Thymus (tissue), 14 donors: ENCODE measurements around the gene ZNF792. TPM values are rescaled to one million over a fixed set of nuclear protein-coding genes. Genes with fewer than 3 reads are reported as not detected.
"Not testable (repeated sequence)": the region's sequence is repeated elsewhere in the genome, so short reads cannot be mapped to it uniquely, and the experiment has no call there.

Source experiments
- DNase-seq, 9 donors: peaks; one replicate each; pipeline ENCODE4 v3.0.0-alpha.2; 2013; ENCODE audit warnings: low spot score in 9 of 9, low read depth in 6 of 9, missing footprints in 1 of 9
- H3K27ac ChIP-seq, 2 donors: one replicate each; pipeline ENCODE4 v1.5.1; 2013; ENCODE audit warnings: control low read depth in 1 of 2, low read depth in 1 of 2, low read length in 1 of 2, mild to moderate bottlenecking in 1 of 2, moderate library complexity in 1 of 2
- H3K27me3 ChIP-seq, 2 donors: one replicate each; pipeline ENCODE4 v1.5.1; 2013; ENCODE audit warnings: low read length in 1 of 2; ENCODE audit not compliant: control insufficient read depth in 2 of 2, insufficient read depth in 1 of 2
- H3K36me3 ChIP-seq, 2 donors: one replicate each; pipeline ENCODE4 v1.5.1; 2013; ENCODE audit warnings: low read length in 1 of 2, mild to moderate bottlenecking in 1 of 2, moderate library complexity in 1 of 2; ENCODE audit not compliant: control insufficient read depth in 2 of 2, insufficient read depth in 2 of 2
- H3K4me1 ChIP-seq, 2 donors: one replicate each; pipeline ENCODE4 v1.5.1; 2013; ENCODE audit warnings: low read length in 2 of 2; ENCODE audit not compliant: control insufficient read depth in 2 of 2, insufficient read depth in 2 of 2
- H3K4me3 ChIP-seq, 2 donors: one replicate each; pipeline ENCODE4 v1.5.1; 2013; ENCODE audit warnings: low read length in 2 of 2, control low read depth in 1 of 2, mild to moderate bottlenecking in 1 of 2
- H3K9me3 ChIP-seq, 2 donors: one replicate each; pipeline ENCODE4 v1.5.1; 2013; ENCODE audit warnings: low read length in 1 of 2, mild to moderate bottlenecking in 1 of 2; ENCODE audit not compliant: control insufficient read depth in 2 of 2, insufficient read depth in 1 of 2
- WGBS: extraction: QIAGEN DNeasy Blood & Tissue Kit; methylation state at CpG from one replicate; pipeline ENCODE4 v1.1.7; 2013; 5-methylcytosine and 5-hydroxymethylcytosine counted together
- long read RNA-seq, 10 donors: transcript quantifications; one replicate each; lab custom pipeline, GENCODE V29; 2026
- polyA plus RNA-seq: library from polyadenylated mRNA; stranded (reverse); fragments of 200-250 nt; gene quantifications from one replicate; pipeline ENCODE4 v1.2.3, GENCODE V29; 2013
- total RNA-seq: library from RNA; stranded (reverse); fragments of 120-200 nt; gene quantifications from one replicate; pipeline ENCODE4 v1.2.4, GENCODE V29; 2013
- donor health status: healthy.

ZNF792 gene
- total RNA-seq, result 5.4 TPM
- polyA plus RNA-seq, result 2.6 TPM
- long read RNA-seq, donor 1, result 0 reads
- long read RNA-seq, donor 2, transcript ZNF792-201 (4 exons, 3,888 nt), result major isoform, 6 of 6 reads
- long read RNA-seq, donor 2, partial matches to known transcripts, result 0 of 6 reads
- long read RNA-seq, donor 2, other reads (novel, unspliced or antisense), result 0 of 6 reads
- long read RNA-seq, donor 3, partial matches to known transcripts, result 8 of 9 reads
- long read RNA-seq, donor 3, other reads (novel, unspliced or antisense), result 0 of 9 reads
- long read RNA-seq, donor 4, result 0 reads
- long read RNA-seq, donor 5, result 0 reads
- long read RNA-seq, donor 6, partial matches to known transcripts, result 0 of 1 reads
- long read RNA-seq, donor 6, other reads (novel, unspliced or antisense), result 0 of 1 reads
- long read RNA-seq, donor 7, partial matches to known transcripts, result 0 of 4 reads
- long read RNA-seq, donor 7, other reads (novel, unspliced or antisense), result 0 of 4 reads
- long read RNA-seq, donor 8, result 0 reads
- long read RNA-seq, donor 9, partial matches to known transcripts, result 0 of 2 reads
- long read RNA-seq, donor 9, other reads (novel, unspliced or antisense), result 0 of 2 reads
- long read RNA-seq, donor 10, partial matches to known transcripts, result 0 of 1 reads
- long read RNA-seq, donor 10, other reads (novel, unspliced or antisense), result 0 of 1 reads

DNA sequence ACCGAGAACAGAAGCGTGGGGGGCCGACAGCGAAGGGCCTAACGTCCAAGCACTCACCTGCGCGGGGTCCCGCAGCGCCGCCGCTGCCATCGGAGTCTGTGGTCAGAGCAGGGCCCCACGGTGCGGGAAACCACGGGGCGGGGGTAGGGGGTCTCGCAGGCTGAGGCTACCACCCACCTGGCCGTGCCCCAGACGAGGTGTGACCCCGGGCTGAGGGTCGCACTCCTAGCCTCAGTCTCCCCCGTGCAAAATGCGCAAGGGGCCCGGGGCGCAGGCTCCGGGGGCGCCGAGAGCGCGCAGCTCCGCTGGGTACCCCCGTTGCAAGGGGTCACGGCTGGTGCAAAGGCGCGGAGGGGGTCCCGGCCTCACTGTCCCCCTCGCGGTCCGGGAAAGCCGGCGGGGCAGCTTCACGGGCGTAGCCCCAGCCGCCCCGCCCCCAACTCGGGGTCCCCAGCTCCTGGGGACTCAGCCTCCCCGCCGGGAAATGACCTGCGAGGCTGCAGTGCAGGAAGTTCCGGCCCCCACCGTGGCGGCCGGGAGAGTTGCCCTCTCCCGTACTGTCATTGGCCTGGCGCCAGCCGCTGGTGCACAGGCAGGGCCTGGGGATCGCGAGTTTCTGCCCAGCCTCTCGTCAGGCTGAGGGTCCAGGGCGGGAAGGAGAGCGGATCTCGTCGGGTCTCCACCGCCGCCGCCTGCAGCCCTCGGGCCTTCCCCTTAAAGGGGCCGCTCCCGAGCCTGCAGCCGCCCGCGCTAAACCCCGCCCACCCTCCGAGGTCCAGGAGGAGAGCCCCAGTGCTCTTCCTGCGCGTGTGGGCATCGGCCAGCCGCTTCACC lies at the start of gene ZNF792:
Gene ZNF792 (minus strand): TSS at position 657 of the 834 bp plus-strand sequence. CDS start 567 bp downstream, at position 90.
- peaks cover 11 to 17% of the 10 kb centered on the region in 2 donors for H3K4me1 ChIP-seq
- H3K27me3 ChIP-seq, result peaks cover 0 to 5% of the 10 kb centered on the region in 2 donors
- H3K9me3 ChIP-seq, result peaks cover 18 to 43% of the 10 kb centered on the region in 2 donors
- H3K4me3 ChIP-seq, result peak within 1 kb of the TSS; percentile 79 to 92
- under 1% methylated on average over 78 of the region's 78 CpGs for WGBS
- H3K36me3 ChIP-seq, result peaks cover 14 to 28% of the 10 kb centered on the region in 2 donors
- peak within 1 kb of the TSS in 1 of 2 donors; percentile 74 for H3K27ac ChIP-seq
- DNase-seq, result peak in 3 of 9 donors; percentile 23 to 54 (median 32)

DNA sequence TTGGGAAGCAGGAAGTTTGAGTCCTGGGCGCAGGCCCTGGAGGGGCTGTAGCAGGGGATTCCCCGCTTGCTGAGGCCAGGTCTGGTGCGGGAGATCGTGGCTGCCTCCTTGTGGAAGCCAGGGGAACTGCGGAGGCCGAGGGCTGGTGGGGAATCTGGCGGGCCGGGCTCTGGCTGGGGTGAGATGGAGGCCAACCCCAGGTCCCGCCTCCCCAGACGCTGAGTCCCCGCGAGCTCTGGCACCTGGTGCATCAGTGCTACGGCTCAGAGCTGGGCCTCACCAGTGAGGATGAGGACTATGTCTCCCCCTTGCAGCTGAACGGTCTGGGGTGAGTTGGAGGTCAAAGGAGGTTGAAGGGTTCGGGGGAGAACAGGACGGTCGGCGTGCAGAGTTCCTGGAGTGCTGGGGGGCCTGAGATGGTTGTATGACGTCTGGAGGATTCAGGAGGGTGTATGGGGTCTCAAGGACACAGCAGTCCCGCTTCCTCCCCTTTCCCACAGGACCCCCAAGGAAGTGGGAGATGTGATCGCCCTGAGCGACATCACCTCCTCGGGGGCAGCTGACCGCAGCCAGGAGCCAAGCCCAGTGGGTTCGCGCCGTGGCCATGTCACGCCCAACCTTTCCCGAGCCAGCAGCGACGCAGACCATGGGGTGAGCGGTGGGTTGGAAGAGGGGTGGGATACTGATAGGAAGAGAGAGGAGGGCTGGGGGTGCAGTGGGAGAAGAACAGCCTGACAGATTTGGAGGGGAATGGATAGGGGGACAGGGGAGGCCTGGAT lies 49.2 kb upstream of the ZNF792 start:
- peak overlapping the region; percentile 74 to 83 for H3K27ac ChIP-seq
- DNase-seq, result peak in 3 of 9 donors; percentile 59 to 75 (median 72)
- no peaks in the 10 kb centered on the region for H3K27me3 ChIP-seq
- no peaks in the 10 kb centered on the region for H3K9me3 ChIP-seq
- peaks cover 70 to 85% of the 10 kb centered on the region in 2 donors for H3K36me3 ChIP-seq
- 74% methylated on average over 32 of the region's 32 CpGs for WGBS
- peaks cover 9 to 32% of the 10 kb centered on the region in 2 donors for H3K4me1 ChIP-seq
- H3K4me3 ChIP-seq, result no peak overlapping the region

DNA sequence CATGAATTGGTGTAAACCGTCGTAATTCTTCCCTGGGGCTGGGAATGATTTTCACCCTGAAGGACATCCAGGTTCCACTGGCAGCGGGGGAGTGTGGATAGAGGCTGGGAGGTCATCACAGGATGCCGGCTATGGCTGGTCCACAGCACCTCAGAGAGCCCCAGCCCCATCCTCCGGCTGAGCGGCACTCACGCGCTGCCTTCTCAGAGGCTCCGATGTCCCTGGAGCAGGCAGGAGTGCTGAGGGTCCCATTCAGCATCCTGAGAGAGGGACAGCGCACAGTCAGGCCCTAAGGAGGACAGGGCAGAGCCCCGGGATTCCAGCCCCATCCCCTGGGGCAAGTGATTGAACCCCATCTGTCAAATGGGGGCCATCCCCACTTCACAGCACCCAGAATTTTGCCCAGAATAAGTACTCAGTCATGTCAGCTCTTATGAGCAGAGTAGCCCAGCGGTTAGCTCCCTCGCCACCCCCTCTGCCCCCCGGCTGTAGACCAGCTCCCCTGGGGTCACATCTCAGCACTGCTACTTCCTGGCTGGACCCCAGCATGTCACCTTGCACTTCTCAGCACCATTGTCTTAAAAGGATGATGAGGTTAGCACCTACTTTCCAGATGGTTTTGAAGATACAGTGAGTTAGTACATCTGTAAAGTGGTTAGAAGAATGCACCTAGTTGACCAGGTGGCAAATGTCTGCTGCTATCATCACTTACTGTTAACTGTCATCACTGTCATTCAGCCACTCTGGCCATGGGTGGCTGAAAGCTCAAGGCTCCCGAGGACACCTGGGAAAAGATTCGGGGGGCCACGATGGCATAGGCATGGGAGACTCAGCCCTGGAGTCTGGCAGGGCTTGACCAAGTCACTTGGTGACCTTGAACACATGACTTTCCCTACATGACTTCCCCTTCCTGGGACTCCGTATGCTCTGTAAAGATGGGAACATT lies 48.0 kb upstream of the ZNF792 start:
- H3K27me3 ChIP-seq, result no peaks in the 10 kb centered on the region
- H3K9me3 ChIP-seq, result no peaks in the 10 kb centered on the region
- DNase-seq, result no peak
- peaks cover 9 to 32% of the 10 kb centered on the region in 2 donors for H3K4me1 ChIP-seq
- no peak overlapping the region for H3K4me3 ChIP-seq
- H3K36me3 ChIP-seq, result peaks cover 61 to 74% of the 10 kb centered on the region in 2 donors
- WGBS, result 97% methylated on average over 18 of the region's 18 CpGs
- H3K27ac ChIP-seq, result peak overlapping the region in 1 of 2 donors; percentile 25

DNA sequence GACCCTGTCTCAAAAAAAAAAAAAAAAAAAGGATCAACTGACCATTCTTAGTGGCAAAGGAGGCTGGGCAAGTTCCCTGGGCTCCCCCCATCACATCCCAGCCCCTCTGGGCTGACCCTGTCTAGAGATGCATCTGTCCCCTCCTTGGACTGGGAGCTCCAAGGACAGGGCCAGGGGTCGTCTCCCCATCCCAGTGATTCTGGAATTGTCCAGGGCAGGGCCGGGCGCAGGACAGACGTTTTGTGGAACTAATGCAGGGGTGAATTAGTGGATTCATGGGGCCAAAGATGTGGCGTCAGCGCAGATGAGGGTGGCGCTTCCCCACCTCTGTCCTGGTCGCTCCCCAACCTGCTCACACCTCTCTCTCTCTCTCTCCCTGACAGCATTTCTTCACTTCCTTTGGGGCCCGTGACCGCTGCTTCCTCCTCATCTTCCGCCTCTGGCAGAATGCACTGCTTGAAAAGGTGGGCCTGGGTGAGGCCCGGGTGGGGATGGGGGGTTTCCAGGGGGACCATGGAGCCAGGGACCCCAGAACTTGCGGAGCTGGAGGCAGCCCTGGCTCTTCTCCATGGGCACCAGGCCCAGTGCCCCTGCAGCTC lies 47.2 kb upstream of the ZNF792 start:
- 93% methylated on average over 13 of the region's 13 CpGs for WGBS
- peaks cover 62 to 71% of the 10 kb centered on the region in 2 donors for H3K36me3 ChIP-seq
- H3K27ac ChIP-seq, result no peak overlapping the region
- no peak for DNase-seq
- H3K9me3 ChIP-seq, result no peaks in the 10 kb centered on the region
- H3K4me1 ChIP-seq, result peaks cover 9 to 32% of the 10 kb centered on the region in 2 donors
- no peak overlapping the region for H3K4me3 ChIP-seq
- H3K27me3 ChIP-seq, result no peaks in the 10 kb centered on the region

DNA sequence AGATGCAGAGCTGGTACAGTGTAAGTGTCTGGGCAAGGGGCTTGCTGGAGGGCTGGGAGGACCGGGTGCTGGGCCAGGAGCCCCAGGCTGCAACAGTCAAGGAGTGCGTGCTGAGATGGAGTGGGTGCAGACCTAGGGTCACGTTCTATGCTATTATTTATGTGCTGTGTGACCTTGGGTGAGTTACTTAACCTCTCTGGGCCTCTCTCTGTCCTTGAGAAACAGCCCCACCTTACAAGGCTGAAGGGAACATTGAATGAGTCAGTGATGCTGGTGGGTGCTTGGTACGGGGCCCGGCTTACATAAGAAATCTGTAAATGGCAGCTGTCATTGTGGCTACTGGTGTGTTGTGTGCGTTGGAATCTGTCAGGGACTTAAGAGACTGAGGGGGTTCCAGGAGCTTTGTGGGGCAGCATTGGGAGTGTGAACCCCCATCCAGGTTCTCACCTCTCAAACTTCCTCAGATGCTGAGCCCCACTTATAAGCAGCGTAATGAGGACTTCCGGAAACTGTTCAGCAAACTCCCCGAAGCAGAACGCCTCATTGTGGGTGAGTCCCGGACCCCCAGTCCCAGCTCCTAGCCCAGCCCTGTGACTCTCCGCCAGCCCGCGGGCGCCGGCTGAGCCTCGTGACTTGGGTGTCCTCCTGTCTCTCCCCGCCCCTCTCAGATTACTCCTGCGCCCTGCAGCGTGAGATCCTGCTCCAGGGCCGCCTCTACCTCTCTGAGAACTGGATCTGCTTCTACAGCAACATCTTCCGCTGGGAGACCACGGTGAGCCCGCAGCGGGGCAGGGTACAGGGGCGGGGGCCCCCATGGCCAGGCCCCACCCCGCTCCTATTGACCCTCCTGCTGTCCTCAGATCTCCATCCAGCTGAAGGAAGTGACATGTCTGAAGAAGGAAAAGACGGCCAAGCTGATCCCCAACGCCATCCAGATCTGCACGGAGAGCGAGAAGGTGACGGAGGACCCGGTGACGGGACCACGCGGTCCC lies 45.7 kb upstream of the ZNF792 start:
- DNase-seq, result no peak
- peaks cover 9 to 27% of the 10 kb centered on the region in 2 donors for H3K4me1 ChIP-seq
- 96% methylated on average over 36 of the region's 36 CpGs for WGBS

DNA sequence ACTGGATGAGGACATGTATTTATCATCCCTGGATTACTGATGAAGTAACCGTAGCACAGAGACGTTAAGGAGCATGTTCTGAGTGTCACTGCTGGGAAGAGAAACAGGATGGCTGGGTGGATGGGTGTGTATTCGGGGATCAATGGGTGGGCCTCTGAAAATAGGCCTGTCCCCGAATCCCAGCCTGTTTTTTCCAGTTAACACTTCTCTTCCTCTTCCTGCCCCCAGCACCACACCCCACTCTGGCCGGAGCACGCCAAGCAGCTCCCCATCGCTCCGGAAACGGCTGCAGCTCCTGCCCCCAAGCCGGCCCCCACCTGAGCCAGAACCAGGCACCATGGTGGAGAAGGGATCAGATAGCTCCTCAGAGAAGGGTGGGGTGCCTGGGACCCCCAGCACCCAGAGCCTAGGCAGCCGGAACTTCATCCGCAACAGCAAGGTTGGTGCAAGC lies 44.9 kb upstream of the ZNF792 start:
- Histone ChIP-seq H3K9me3 (peaks cover 0 to 1% of the 10 kb centered on the region in 2 donors), H3K27me3 (no peaks in the 10 kb centered on the region), H3K27ac (no peak overlapping the region), H3K4me1 (peaks cover 6 to 22% of the 10 kb centered on the region in 2 donors), H3K4me3 (no peak overlapping the region), H3K36me3 (peaks cover 58 to 59% of the 10 kb centered on the region in 2 donors)
- DNase-seq, result no peak
- WGBS, result 97% methylated on average over 12 of the region's 12 CpGs

More for the DNA sequence above, 45.7 kb upstream of the ZNF792 start:
- H3K27me3 ChIP-seq, result no peaks in the 10 kb centered on the region
- peaks cover 59 to 65% of the 10 kb centered on the region in 2 donors for H3K36me3 ChIP-seq
- no peak overlapping the region for H3K4me3 ChIP-seq
- no peak overlapping the region for H3K27ac ChIP-seq
- peaks cover 0 to 1% of the 10 kb centered on the region in 2 donors for H3K9me3 ChIP-seq

DNA sequence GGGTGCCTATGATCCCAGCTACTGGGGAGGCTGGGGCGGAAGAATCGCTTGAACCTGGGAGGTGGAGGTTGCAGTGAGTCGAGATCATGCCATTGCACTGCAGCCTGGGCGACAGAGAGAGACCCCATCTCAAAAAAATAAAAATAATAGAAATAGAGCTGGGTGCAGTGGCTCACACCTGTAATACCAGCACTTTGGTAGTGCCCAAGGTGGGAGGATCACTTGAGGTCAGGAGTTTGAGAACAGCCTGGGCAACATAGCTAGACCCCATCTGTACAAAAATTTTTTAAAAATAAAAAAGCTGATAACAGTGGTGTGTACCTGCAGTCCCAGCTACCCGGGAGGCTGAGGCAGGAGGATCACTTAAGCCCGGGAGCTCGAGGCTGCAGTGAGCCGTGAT lies 43.4 kb upstream of the ZNF792 start:
- not testable (repeated sequence) for DNase-seq, H3K27me3 ChIP-seq, H3K4me3 ChIP-seq, H3K9me3 ChIP-seq, H3K27ac ChIP-seq
- Histone ChIP-seq H3K36me3 (peaks cover 51 to 54% of the 10 kb centered on the region in 2 donors), H3K4me1 (peaks cover 9 to 23% of the 10 kb centered on the region in 2 donors)
- WGBS, result 98% methylated on average over 8 of the region's 8 CpGs
